Posterior cingulate gyrus (tissue), 11 donors: ENCODE results near the gene SLC27A1.
"Not testable (repeated sequence)": the region's sequence is repeated elsewhere in the genome, so short reads cannot be mapped to it uniquely, and the experiment has no call there.

ENCODE experiments used
- DNase-seq, 10 donors: peaks; one replicate each; pipeline versions ENCODE4 v3.0.0 to v3.0.0-alpha.2; 2020 to 2021; ENCODE audit warnings: mixed read lengths in 3 of 10
- intact Hi-C: fragments of 100-400 bp; cut with DNase I; formaldehyde crosslinking; loops from one replicate; pipeline ENCODE4 v1.15.1; 2023

The SLC27A1 gene

GRCh38 chr19:17504030-17504429 lies 33.7 kb downstream of the SLC27A1 start:
- DNase-seq, result no peak
- intact Hi-C loops, result no loop called here

GRCh38 chr19:17504456-17504855 lies 34.1 kb downstream of the SLC27A1 start:
- intact Hi-C loops, result no loop called here

GRCh38 chr19:17505223-17505622 lies 34.9 kb downstream of the SLC27A1 start:
- peak in 1 of 10 donors; percentile 79 for DNase-seq
- intact Hi-C loops, result no loop called here

More at GRCh38 chr19:17504456-17504855, 34.1 kb downstream of the SLC27A1 start:
- DNase-seq, result peak in 1 of 10 donors; percentile 71

GRCh38 chr19:17506745-17507144 lies 36.4 kb downstream of the SLC27A1 start:
- intact Hi-C loops, result no loop called here
- DNase-seq, result no peak

DNA sequence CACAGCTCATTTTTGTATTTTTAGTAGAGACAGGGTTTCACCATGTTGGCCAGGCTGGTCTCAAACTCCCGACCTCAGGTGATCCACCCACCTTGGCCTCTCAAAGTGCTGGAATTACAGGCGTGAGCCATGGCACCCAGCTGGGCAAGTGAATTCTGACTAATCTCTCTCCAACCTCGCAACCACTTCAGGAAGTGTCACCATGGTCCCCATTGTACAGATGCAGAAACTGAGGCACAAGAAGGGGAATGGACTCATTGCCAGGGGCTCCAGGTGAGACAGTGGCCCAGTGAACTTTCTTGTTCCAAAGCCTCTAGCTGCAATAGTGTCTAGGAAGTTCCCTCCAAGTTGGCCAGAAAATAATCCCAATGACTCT lies 38.2 kb downstream of the SLC27A1 start:
- intact Hi-C loops, DNase-seq: not testable (repeated sequence)

- no peak for DNase-seq
- intact Hi-C loops, result loop anchor here (5.0 kb wide), 1 partner anchor 422 kb away; the partner anchor contains the start of gene CCDC124
Observed at GRCh38 chr19:17510220-17510993, 40.1 kb downstream of the SLC27A1 start.

DNA sequence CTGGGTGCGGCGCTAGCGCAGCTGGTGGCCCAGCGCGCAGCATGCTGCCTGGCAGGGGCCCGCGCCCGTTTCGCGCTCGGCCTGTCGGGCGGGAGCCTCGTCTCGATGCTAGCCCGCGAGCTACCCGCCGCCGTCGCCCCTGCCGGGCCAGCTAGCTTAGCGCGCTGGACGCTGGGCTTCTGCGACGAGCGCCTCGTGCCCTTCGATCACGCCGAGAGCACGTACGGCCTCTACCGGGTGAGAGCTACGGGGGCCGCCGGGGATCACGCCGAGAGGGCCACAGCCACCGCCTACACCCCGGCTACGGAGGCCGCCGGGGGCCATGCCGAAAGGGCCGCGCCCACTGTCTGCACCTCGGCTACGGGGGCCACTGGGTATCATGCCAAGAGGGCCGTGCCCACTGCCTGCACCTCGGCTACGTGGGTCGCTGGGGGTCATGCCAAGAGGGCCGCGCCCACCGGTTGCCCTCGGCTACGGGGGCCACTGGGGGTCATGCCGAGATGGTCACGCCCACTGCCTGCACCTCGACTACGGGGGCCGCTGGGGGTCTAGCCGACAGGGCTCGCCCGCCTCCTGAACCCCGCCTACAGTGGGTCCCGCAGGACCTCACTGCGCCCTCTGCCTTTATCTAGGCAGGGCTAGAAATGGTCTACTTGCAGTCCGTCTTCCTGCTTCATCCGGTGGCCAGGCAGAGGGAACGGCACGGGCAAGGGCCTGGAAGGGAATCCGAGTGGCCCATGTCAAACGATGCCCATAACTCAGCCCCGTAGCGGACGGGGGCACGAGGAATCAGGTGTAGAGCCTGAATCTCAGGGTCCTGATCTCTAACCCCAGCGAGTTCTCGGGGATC lies 41.6 kb downstream of the SLC27A1 start:
- peak; percentile 81 to 98 (median 86) for DNase-seq
- intact Hi-C loops, result loop anchor here (1.0 to 5.0 kb wide), 3 partner anchors 41 to 420 kb away; partner anchors contain the start of genes CCDC124 and COLGALT1

DNA sequence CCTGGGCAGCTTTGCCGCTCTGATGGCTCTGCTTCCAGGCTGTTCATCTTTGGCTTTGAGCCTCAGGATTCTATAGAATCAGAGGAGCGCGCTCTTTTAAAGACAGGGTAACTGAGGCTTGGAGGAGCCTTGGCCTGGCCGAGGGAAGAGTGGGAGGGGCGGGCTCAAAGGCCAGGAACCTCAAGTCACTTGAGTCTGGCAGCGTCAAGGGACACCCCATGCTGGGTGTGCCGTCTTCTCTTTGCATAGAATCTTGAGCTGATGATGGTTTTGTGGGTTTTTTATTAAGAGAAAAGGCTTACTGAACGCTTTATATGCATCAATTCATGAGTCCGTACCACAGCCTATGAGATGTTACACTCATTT lies 42.2 kb downstream of the SLC27A1 start:
- intact Hi-C loops, result loop anchor here (2.0 to 5.0 kb wide), 2 partner anchors 42 to 420 kb away; partner anchors contain the start of genes CCDC124 and COLGALT1
- DNase-seq, result no peak

GRCh38 chr19:17515408-17516149 lies 45.3 kb downstream of the SLC27A1 start:
- intact Hi-C loops, result no loop called here
- no peak for DNase-seq

GRCh38 chr19:17517898-17518297 lies 47.6 kb downstream of the SLC27A1 start:
- DNase-seq, result no peak
- intact Hi-C loops, result no loop called here

- DNase-seq, intact Hi-C loops: not testable (repeated sequence)
Observed at GRCh38 chr19:17518654-17519053, 48.3 kb downstream of the SLC27A1 start.

GRCh38 chr19:17519967-17520366 lies 49.6 kb downstream of the SLC27A1 start:
- intact Hi-C loops, result no loop called here
- DNase-seq, result no peak

DNA sequence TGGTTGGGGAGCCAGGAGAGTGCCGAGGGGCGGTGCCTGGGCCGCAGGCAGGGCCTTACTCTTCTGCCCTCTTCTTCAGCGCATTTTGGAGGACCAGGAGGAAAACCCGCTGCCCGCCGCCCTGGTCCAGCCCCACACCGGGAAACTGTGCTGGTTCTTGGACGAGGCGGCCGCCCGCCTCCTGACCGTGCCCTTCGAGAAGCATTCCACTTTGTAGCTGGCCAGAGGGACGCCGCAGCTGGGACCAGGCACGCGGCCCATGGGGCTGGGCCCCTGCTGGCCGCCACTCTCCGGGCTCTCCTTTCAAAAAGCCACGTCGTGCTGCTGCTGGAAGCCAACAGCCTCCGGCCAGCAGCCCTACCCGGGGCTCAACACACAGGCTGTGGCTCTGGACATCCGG lies 50.5 kb downstream of the SLC27A1 start:
- DNase-seq, result no peak
- intact Hi-C loops, result no loop called here

DNA sequence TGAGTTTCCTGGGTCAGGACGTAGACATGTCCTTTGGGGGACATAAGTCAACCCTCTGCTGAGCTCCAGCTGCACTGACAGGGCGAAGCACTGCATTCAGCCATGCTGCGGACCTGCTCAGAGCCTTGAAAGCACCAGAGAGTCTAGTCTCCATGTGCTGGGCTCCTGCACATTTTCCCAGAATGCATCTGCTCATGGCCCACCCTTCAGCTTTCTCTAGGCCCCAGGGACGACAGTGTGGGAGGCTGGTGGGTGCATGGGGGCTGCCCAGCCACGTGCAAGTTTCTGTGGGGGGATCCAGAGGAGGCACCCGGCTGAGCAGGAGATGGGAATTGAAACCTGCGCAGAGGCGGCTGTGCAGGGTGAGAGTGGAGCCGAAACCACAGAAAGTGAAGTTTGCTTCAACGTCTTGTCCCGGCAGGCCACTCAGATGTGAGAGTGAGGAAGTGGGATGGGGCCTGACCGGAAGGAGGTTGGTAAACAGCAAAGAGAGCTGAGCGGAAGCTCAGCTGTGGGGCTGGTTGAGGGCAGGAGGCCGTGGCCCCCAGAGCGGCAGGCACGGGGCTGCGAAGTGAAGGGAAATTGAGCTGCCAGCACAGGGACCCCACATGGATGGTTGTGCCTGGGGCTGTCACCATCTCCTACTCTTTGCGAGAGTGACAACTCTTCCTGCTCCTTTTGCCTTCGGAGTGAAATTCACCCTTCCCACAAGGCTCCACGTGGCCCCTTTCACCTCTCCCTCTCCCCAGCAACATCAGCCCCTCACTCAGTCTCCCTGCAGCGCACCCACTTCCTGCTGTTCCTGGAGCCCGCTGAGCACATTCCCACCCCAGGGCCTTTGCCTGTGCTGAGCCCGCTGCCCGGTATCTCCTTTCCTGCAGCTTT lies 52.9 kb downstream of the SLC27A1 start:
- DNase-seq, result peak in 3 of 10 donors; percentile 37 to 90 (median 37)
- intact Hi-C loops, result no loop called here

DNA sequence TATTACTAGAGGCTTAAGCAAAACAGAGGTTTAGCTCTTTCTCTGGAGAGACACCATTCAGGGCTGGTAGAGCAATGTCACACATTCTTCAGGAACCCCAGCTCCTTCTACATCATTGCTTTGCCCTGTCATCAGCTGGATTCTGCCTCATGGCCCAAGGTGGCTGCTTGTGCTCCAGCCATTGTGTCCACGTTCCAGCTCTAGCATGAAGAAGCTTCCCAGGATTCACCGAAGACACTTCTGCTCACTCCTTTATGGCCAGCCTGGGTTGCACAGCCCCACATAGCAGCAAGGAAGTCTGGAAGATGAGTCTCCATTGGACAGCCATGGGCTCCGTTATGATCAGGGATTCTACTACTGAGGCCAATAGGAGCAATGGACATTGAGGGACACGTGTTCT lies 54.3 kb downstream of the SLC27A1 start:
- DNase-seq, result no peak
- intact Hi-C loops, result no loop called here

DNA sequence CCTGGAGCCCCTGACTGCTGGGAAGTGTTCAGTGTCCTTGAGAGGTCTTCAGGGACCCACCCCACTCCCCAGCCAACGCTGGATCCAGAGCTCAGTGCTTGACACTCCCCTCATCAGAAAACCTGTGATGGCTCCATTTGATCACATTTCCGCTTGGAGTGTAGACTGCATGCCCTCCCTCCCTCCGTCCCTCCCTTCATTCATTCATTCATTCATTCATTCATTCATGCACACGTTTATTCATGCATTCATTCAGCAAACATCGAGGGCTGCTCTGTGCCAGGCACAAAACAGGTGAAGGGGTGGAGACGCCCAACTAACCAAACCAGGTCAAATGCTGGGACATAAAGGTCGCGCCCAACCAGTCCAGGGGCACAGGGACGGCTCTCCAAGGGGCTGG lies 54.8 kb downstream of the SLC27A1 start:
- intact Hi-C loops, result no loop called here
- no peak for DNase-seq

DNA sequence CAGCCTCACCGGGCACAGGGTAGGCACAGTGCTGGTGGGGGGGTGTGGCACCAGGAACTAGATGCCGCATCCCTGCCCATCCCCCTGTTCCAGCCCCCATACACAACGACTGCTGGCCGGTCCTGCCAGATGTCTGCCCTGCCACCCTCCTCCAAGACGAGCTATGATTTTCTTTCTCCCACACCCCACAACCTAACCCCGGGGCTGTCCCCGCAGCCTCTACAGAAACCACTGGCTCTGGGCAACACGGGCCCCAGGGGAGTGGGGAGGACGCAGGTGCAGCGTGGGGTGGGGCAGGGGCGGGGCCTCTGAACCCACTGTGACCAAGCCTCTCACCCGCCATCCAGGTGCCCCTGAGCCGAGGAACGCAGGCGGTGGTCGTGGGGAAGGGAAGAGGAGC lies 56.6 kb downstream of the SLC27A1 start:
- no peak for DNase-seq
- intact Hi-C loops, result no loop called here

- intact Hi-C loops, result no loop called here
- no peak for DNase-seq
Observed at GRCh38 chr19:17527326-17527725, 57.0 kb downstream of the SLC27A1 start.

GRCh38 chr19:17528610-17529009 lies 58.3 kb downstream of the SLC27A1 start:
- DNase-seq, result no peak
- intact Hi-C loops, result no loop called here
